GM19463 (cell line): ENCODE measurements around the gene DNAAF3.

Experiments
- ATAC-seq: cut with Tn5 transposase; IDR thresholded peaks from one replicate; pipeline ENCODE4 v1.9.1; 2021; ENCODE audit warnings: mild to moderate bottlenecking, moderate library complexity; ENCODE audit not compliant: unreplicated experiment

DNAAF3 gene

GRCh38 chr19:55116859-55117662 is 49.4 kb downstream of the DNAAF3 start, which contains the start of gene PPP1R12C:
Gene PPP1R12C (minus strand): TSS chr19:55117637. CDS start chr19:55117543, 94 bp downstream.
- peak; percentile 5 for ATAC-seq

- no peak for ATAC-seq
These were observed 50.1 kb downstream of the DNAAF3 start for GRCh38 chr19:55116232-55116858.

GRCh38 chr19:55115446-55116065 is 50.9 kb downstream of the DNAAF3 start:
- ATAC-seq: no peak

GRCh38 chr19:55114566-55115145 is 51.8 kb downstream of the DNAAF3 start:
- no peak for ATAC-seq

GRCh38 chr19:55113570-55114039 is 52.8 kb downstream of the DNAAF3 start:
- no peak for ATAC-seq

GRCh38 chr19:55112777-55113569 is 53.4 kb downstream of the DNAAF3 start:
- ATAC-seq: no peak

GRCh38 chr19:55112246-55112776 is 54.1 kb downstream of the DNAAF3 start:
- ATAC-seq: no peak

GRCh38 chr19:55111238-55111831 is 55.1 kb downstream of the DNAAF3 start:
- ATAC-seq: no peak

GRCh38 chr19:55109527-55110291 is 56.7 kb downstream of the DNAAF3 start:
- ATAC-seq: no peak
